Right ventricle myocardium inferior (tissue), 1 donor: ENCODE measurements around the gene ZNRF3. TPM values are rescaled to one million over a fixed set of nuclear protein-coding genes. Genes with fewer than 3 reads are reported as not detected.
"Not testable (repeated sequence)": the region's sequence is repeated elsewhere in the genome, so short reads cannot be mapped to it uniquely, and the experiment has no call there.

Experiments used
- ATAC-seq: fragments of 200-7000 bp; cut with Tn5 transposase; one replicate; pipeline ENCODE4 v1.9.1; 2020; ENCODE audit warnings: mild to moderate bottlenecking, moderate library complexity
- DNase-seq: peaks from one replicate; pipeline ENCODE4 v3.0.0; 2021; ENCODE audit errors: missing footprints
- intact Hi-C: fragments of 100-400 bp; cut with DNase I; formaldehyde crosslinking; loops from one replicate; pipeline ENCODE4 v1.11.0; 2022
- total RNA-seq: library from RNA; stranded (reverse); fragmentation: NEBNext Ultra II Directional; extraction: Animal tissue kit (Norgen Biotek cat#: 25700); gene quantifications from one replicate; pipeline ENCODE4 v1.2.1, GENCODE V29; 2021
- donor health status: DM: no; HTN: yes; CAD: no; lungs with severe emphysema.

ZNRF3 gene
- total RNA-seq, 1 donor from 2014 or later, result 5.4 TPM

GRCh38 chr22:28992565-28993356, 109.4 kb downstream of the ZNRF3 start:
- no peak for ATAC-seq
- intact Hi-C loops, result no loop called here
- no peak for DNase-seq

GRCh38 chr22:28994522-28994921, 111.2 kb downstream of the ZNRF3 start:
- no peak for DNase-seq
- ATAC-seq, result no peak
- intact Hi-C loops, result no loop called here

GRCh38 chr22:28995551-28995950, 112.2 kb downstream of the ZNRF3 start:
- ATAC-seq (no peak), DNase-seq (no peak)
- intact Hi-C loops, result no loop called here

- intact Hi-C loops, result no loop called here
- no peak for ATAC-seq
- DNase-seq, result no peak
Observed at GRCh38 chr22:28997342-28997741, 114.0 kb downstream of the ZNRF3 start.

- ATAC-seq, result peak; percentile 54
- intact Hi-C loops, result no loop called here
- no peak for DNase-seq
Observed at GRCh38 chr22:28998681-28999080, 115.3 kb downstream of the ZNRF3 start.

GRCh38 chr22:28999510-28999909, 116.1 kb downstream of the ZNRF3 start:
- ATAC-seq, result no peak
- intact Hi-C loops, result no loop called here
- DNase-seq, result no peak

GRCh38 chr22:28999919-29000556, 116.7 kb downstream of the ZNRF3 start:
- intact Hi-C loops, result no loop called here
- ATAC-seq (no peak), DNase-seq (no peak)

GRCh38 chr22:29000641-29001040, 117.3 kb downstream of the ZNRF3 start:
- no peak for ATAC-seq
- intact Hi-C loops, result no loop called here
- no peak for DNase-seq

- intact Hi-C loops, result no loop called here
- peak; percentile 46 for ATAC-seq
- no peak for DNase-seq
Observed at GRCh38 chr22:29002603-29003002, 119.2 kb downstream of the ZNRF3 start.

- intact Hi-C loops, result no loop called here
- DNase-seq (no peak), ATAC-seq (no peak)
Observed at GRCh38 chr22:29003552-29003951, 120.2 kb downstream of the ZNRF3 start.

- no peak for DNase-seq
- ATAC-seq, result no peak
- intact Hi-C loops, result no loop called here
Observed at GRCh38 chr22:29003975-29004646, 120.7 kb downstream of the ZNRF3 start.

GRCh38 chr22:29004647-29005371, 121.4 kb downstream of the ZNRF3 start:
- intact Hi-C loops, result no loop called here

GRCh38 chr22:29005754-29006153, 122.4 kb downstream of the ZNRF3 start:
- ATAC-seq, intact Hi-C loops, DNase-seq: not testable (repeated sequence)

More at GRCh38 chr22:29004647-29005371, 121.4 kb downstream of the ZNRF3 start:
- DNase-seq, result no peak
- ATAC-seq, result peak; percentile 71

GRCh38 chr22:29006346-29006745, 123.0 kb downstream of the ZNRF3 start:
- DNase-seq, result no peak
- ATAC-seq, result no peak
- intact Hi-C loops, result no loop called here

GRCh38 chr22:29009148-29009547, 125.8 kb downstream of the ZNRF3 start:
- intact Hi-C loops, result no loop called here
- DNase-seq (no peak), ATAC-seq (no peak)

- intact Hi-C loops, result no loop called here
- no peak for ATAC-seq
- no peak for DNase-seq
Observed at GRCh38 chr22:29011240-29012100, 128.1 kb downstream of the ZNRF3 start.

GRCh38 chr22:29012101-29012433, 128.7 kb downstream of the ZNRF3 start:
- DNase-seq (no peak), ATAC-seq (no peak)
- intact Hi-C loops, result no loop called here

- no peak for ATAC-seq
- no peak for DNase-seq
- intact Hi-C loops, result no loop called here
Observed at GRCh38 chr22:29012952-29013351, 129.6 kb downstream of the ZNRF3 start.
